Stimulated activated CD4-positive, alpha-beta T cell treated with anti-CD3 and anti-CD28 coated beads, Interleukin-2, amount 100 ng/mL, for 24 hours (primary cell): ENCODE data around the gene RGMA.

Experiments
- DNase-seq, 2 donors: peaks; one replicate each; pipeline ENCODE4 v3.0.0-alpha.2; 2020

RGMA gene

DNA sequence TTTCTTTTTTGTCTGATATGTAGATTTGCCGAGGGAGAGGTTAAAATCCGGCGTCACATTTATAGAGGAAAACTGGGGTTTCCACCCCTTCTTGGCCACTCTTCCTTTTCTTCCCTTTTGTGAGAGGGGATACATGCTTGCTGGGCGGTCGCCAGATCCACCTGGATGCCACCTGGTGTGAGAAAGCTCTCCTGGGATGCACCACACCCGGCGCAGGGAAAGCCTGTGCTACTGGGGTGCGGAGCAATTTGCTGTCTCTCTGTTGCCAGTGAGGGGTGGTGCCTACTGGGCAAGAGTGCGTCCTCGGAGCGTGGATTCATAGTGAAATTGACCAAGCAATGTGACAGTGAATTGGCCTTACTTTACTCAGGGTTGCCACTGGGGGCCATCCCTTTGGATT, 2.5 kb upstream of the RGMA start:
- no peak for DNase-seq

DNA sequence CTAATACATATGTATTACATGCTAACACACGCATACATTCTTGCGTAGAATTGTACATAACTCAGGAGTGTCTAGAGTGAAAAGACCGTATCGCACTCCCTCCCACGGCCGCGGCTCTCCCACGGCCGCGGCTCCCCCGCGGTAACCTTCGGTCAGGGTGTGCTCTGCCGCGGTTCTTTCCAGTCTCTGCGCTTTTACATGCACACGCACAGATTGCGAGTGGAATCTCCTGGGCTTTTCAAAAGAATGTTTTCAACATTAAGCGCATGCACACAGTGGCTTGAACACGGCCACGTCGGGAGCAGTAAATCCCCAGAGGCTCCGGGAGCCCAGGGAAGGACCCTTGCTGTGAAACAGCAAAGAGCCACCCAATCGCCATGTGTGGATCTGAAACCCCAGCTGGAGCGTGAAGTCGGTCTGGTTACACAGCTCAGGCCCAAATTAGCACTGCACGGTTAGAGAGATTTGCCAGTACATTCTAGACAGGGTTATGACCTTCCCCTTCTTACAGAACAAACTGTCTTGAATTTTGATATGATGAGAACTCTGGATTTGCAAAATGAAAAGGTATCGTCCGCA, 805 bp upstream of the RGMA start:
- no peak for DNase-seq

DNA sequence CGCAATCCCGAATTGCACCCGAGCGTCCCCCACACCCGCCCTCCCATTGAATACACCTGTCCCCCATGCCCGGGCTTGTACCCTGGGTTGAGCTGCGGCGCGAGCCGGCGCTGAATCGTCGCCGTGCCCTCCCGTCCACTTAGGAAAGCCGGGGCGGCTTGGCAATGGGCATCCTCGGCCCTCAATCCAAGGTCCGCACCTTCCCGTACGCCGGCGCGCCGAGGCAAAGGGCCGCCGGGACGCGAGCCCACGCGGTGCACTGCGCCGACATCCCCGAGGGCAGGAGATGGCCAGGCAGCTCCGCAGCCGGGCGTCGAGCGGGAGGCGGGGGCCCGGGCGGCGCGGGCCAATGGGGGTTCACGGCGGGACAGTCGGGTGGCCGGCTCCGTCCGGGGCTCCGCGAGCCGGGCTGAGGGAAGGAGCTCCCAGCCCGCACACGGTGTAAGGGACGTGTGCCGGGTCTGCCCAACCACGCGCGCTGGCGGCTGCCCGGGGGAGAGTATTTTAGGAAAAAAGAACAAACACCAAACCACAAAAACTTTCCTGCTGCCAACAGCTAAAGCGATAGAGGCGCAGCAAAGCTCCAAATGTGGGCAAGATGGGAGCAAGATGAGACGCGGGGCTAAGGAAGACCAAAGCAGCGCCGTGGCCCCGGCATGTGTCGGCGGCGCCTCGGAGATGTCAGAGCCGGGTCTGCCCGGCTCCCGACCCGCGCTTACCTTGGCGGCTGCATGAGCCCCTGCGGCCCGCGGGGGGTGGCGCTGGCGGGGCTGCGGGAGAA, 621 bp downstream of the RGMA start:
- peak in 1 of 2 donors; percentile 37 for DNase-seq

DNA sequence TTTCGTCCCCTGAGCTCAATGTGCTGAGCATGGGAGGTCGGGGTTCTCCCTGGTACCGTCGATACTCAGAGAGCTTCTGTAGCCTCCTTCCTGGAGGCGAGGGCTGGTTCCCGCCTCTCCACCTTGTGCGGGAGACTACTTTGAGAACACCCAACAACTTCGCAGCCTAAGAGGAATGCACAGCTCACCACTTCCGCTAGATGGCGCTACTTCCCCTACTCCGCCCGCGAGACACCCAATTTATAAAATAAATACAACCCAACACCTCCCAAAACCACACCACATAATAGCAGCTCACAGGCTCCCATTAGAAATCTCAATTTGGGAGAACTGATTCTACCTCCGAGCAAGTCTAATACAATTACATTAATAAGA, 1.2 kb downstream of the RGMA start:
- DNase-seq: peak; percentile 66 to 74

DNA sequence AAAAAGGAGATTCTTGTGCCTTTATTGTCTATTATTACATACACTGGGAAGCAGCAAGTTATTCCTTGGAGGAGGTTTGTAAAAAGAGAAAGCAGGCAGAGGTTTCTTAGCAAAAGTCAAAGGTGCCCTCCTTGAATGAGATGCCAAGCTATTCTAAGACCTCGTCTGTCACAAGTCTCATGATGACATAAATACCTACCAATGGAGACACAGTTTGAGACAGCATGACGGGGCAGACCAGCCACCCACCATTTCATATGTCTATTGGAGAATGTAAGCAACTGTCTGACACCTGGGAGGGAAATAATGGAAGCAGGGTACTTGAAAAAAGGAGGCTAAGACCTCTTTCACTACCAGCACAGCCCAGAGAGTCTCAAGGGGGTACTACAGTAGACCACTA, 2.2 kb downstream of the RGMA start:
- DNase-seq: no peak

DNA sequence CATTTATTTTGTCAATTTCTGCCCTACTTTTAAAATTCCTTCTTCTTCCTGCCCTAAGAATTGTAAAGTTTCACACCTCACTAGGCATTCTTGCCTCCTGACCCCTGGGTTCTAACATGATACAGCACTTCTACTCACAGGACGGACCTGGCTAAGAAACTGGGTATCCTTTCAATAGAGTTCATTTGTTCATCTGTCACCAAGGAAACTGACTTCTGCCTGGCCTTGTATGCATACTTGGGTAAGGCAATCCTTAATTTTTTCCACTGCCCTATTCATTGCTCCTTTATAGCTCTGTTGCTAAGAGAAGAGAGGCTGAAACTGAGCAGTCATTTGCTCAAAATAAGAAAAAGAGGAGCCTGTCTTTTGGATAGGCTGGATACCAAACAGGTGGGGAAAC, 3.3 kb downstream of the RGMA start:
- DNase-seq: no peak

DNA sequence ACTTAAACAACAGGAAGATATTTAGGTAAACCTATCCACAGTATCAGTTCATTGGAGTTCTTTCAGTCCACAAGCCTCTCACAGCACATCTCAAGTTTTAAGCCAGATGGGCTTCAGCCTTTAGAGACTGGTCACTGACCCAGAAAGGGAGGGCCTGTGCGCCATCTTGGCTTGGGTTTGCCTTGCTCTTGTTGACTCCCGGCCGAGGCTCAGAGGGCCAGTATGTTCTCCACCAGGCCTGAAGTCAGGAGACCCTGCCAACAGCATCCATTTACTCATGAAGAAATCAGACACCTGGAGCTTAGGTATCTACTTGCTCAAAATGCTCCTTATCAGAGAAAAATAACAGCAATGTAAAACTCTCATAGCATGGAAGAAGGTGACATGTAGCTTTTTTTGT, 6.2 kb downstream of the RGMA start:
- DNase-seq: no peak

DNA sequence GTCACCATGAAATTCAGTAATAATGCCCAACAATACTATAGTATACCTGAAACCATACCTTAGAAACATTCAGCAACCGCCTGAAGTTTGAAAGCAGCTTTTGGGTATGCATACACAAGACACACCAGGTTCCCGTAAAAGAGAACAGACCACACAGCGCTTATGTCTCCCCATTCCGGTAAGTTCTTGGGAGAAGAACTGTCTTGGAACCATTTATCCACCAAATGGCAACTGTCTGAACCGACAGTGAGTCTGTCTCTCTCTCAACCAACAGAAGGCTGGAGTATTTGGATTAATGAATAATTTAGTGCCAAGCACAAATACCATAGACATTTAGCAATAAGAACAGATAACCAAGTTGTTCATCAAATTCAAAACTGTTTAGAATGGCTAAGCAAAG, 7.6 kb downstream of the RGMA start:
- no peak for DNase-seq

DNA sequence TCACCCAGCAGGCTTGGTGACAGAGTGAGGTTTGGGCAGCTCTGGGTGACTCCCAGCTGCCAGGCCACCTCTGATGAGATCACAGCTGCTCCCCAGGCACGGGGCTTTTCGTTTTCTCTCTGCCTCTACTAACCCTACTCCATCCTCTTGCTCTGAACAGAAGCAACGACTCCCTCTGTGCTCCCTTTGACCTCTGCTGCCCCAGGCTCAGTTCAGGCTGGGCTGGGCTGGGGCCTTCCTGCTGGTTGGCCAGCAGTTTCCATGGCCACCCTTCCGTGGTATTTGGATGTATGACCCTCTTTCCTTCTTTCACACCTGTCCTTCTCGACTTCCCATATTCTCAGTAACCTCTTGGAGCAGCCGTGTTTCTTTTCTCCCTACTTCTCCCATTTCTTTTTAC, 8.6 kb downstream of the RGMA start:
- DNase-seq: no peak

DNA sequence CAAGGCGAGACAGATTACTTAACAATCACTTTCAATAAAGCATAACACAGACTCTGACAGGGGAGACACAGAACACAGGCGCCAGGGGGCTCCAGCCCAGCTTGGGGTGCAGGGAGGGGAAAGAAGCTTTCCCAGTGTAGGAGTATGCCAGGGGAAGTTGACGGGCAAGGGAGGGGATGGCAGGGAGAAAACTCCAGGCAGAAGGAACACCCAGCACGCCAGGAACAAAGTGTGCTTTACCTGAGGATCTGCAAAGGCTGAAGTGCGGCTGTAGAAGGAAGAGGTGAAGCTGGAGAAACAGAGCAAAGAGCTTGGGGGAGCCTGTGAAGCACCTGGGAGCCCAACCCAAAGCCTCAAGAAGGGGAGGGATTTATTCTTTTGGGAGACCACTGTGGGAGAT, 12.1 kb downstream of the RGMA start:
- no peak for DNase-seq

DNA sequence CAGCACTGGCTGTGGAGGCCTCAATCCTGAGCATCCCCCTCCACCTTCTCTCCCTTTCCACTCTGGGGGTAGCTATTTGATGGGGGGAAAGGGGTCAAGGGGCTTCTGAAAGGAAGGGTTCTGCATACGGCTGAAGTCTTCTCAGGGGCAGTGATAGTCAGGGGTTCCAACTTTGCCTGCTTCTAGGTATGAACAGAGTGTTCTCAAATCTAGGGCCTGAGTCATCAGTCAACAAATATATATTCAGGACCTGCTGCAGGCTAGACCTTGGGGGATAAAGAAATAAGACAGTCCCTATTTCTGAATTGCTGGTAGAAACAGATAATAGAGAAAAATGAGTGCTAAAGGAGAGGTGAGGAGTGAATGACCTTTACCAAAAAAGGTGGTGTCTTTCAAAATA, 12.8 kb downstream of the RGMA start:
- no peak for DNase-seq

DNA sequence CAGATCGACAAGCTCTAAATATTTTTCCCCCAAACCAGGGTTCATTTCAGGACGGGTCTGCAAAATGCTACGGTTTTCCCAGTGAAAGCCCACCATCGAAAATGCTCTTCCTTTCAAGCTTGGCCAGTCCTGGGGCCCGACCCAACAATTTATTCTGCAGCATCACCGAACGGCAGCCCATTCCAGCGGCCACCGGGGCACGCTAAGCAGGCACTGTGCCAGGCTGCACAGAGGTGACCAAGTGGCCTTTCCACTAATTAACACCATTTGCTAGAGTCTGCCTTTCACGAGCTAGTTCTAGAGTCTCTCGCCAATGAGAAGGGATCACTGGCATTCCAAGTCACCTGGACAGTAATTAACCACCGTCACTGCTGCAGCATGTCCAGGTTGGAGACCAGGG, 14.4 kb downstream of the RGMA start:
- no peak for DNase-seq

DNA sequence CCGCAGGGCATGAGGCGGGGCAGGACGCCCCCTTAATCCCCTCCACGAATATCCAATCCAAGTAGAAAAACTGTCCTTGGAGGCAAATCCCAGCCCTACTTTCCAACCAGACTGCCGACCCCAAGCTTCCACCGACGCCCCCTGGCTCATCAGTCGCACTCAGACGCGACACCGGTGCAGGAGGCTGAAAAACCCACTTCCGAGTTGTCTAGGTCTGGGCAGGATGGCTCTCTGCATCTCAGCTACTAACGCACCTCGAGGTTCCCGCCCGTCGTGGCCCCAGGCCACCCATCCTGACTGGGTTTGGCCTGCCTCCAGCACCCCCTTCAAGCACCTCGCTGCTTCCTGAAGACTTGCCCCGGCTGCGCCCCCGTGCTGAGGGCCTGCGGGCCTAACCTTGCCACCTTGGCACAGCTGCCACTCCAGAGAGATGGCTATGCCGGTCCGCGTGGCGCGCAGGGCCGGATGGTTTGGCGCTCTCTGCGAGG, 15.5 kb downstream of the RGMA start:
- no peak for DNase-seq

DNA sequence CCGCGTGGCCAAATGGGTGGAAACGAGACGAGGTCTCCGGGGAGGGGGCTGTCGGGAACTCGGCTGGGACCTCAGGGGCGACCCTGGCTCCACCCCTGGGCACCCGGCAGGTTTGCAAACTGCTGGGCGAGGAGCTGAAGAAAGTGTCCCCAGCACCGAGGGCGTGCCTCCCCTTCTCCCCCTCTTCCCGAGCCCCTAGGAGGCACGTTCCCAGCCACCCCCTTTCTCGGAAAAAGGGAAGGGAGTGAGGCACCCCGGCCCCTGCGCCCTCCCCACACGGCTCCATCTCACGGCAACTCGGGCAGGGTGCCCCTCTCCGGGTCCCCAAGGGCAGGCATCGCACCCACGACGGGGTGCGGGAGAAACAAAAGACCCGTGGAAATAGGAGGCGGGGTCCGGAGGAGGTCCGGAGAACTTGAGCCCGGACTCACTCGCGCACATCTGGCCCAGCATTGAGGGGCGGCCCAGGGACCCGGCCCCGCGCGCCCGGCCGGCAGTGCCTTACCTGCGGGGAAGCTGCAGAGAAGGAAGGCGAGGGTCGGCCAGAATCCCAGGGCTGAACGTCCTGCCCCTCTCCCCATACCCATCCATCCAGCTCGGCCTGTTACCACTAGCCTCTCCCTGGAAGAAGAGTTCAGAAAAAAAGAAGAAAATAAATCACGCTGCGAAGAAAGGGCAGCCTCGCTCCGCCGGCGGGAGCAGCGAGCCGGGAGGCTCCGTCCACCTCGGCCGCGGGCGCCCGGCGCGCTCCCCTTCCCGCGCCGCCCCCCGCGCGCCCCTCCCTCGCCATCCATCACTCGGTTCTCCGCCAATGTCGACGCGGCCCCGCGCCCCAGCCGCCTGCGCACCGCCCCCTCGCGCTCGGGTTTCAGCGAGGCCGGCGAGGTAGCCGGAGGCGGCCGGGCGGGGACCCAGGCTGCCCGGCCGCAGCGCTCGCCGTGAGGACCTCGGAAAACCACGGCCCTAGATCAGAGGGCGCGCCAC, 16.3 kb downstream of the RGMA start:
- peak in 1 of 2 donors; percentile 27 for DNase-seq

DNA sequence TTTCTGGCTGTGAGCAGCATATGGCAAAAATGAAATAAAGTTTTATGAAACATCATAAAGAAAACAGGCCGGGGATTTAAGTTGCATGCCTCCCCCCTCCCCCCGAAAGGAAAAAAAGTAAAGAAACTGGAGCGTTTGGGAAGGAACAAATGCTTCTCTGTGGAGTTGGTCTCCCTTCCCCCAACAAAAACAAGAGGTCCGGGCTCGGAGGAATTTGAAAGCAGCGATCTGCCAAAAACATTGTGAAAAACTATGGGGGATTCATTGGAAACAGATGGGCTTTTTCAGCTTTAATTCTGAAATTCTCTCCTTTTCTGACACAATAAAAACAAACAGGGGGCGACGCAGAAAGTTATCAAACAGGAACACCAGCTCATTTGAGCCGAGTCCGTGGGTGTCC, 17.0 kb downstream of the RGMA start:
- no peak for DNase-seq

DNA sequence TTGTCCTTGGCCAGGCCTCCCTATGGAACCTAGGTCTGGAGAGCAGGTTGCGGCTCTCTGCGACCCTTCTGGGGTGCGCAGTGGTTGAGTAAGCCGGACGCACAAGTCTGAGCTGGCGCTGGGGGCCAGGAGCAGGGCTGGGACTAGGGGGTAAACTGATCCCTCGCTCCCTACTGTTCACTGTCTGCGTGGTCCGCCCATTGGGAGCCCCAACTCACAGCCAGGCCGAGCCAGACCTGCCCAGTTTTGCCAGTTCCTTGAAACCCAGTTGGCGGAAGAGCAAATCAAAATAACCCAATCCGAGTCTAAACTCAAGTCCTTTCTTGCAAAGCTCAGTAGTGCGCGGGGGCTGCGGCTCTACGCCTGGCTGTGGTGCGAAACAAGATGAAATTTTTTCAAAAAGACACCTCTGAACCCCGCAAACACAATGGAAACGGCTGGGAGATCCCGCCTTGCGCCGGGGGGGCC, 17.5 kb downstream of the RGMA start:
- no peak for DNase-seq

DNA sequence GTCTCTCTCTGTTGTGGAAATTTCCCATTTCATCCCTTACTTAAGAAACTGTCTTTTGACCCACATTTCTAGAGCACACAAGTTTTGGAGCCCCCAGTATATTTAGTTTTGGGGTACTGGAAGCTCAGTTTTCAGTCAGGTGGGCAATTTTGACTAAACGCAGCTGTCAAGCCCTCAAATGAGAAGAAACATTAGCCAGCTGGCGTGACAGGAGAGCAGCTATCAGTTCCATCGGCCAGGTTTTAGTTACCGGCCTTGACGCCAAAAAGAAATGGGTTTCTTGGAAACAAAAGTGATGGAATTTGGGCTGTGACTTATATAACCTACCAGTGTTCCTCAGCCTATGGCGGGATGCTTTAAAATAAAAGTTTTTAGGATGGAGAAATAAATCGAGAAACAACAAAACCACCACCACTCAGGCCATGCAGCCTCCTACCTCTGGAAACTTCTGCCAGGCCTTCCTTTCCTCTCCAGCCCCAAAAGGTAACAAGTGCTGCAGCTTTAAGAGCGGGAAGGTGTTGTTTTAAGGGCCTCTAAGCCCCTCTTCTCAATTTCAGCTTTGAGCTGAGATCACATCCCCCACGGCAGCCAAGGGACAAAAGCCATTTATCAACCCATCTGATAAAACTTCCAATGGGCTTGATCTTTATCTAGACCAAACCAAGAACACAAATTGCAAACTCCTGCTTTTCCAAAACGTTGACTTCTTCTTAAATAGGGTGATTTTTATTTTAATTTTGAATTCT, 18.3 kb downstream of the RGMA start:
- DNase-seq: no peak

DNA sequence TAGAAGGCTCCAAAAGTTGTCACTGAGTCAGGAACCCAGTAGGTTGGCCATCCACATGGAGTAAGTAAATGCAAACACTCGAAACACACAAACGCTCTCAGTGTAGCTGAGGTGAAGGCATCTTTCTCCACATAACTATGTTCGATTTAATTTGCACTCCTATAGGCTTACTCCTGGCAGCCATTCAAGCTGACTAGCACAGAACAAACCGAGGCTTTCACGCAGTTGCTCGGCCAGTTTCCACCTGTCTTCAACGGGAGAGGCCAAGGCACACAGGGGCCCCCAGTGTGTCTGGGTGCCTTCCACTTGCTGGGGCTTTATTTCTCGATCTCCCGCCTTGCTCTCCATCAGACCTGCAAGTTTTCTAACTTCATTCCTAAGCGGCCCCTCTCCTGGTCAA, 18.9 kb downstream of the RGMA start:
- DNase-seq: no peak

DNA sequence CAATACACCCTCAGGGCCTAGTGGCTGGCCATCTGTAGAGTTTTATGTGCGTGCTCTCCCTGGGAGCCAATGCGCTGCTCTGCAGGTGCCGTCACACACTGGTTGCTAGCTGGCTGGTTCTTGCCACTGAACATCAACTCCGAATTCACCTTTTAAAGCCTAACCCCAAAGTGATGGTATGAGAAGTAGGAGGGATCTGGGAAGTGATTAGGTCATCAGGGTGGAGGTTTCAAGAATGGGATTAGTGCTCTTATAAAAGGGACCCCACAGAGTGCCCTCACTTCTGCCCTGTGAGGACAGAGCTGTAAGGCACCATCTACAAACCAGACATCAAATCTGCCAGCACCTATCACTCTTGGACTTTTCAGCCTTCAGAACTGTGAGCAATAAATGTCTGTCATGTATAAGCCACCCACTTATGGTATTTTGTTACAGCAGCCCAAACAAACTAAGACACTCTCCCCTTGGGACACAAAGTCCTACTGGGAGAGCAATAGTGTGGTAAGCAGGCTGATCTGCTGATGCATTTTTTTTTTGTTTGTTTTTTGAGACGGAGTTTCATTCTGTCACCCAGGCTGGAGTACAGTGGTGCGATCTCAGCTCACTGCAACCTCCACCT, 20.3 kb downstream of the RGMA start:
- no peak for DNase-seq

DNA sequence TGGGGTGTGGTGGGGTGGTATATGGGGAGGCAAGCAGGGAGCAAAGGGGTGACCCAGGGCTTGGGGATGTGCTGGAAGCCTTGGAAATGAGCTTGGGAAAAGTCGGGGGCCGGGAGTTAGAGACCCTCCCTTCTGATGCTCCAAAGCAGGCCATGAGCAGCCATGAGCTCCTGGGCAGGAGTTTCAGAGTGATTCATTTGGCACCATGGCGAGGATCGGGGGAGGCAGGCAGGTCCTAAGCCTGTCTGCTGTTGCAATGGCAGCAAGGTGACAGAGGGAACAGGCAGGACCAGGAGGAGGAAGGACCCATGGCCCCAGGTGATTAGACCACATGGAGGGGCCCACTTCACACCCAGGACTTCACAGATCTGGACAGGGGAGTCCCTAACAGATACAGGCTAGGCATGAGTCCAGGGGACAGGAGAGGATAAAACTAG, 21.3 kb downstream of the RGMA start:
- DNase-seq: no peak

DNA sequence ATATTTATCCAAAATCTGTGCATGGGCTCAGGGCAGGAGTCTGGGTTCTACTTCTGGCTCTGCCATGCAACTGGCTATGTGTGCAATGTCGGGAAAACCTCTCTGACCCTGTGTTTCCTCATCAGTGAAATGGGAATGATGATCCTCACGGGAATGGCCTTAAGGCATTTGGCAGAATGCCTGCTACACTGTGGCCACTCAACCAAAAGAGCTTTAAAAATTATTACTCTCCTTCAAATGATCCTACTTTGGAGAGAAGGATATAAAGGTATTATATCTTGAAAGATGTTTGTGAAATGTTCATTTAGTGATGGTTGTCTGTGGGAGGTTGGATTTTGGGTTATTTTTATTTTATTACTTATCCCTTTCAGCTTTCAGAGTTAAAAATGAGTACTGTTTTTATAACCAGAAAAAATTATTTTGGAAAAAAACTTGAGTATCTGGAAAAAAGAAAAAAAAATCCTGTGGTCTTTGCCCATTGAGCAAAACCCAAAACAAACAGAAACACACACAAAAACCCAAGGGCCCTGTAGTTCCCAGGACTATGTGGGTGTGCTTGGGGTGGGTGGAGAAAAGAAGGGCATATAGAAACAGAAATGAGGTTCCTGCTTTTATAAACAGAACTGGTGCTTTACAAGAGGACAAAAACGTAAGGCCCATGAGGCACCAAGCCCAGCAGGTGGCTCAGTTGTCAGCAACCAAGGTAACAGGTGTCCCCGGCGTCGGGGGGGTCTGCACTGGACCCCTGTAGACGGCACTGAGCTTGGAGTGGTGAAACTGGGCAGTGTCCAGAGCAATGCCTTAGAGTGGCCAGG, 22.0 kb downstream of the RGMA start:
- no peak for DNase-seq
